ENCODE data around the gene GPSM3. TPM values are rescaled to one million over a fixed set of nuclear protein-coding genes. Genes with fewer than 3 reads are reported as not detected.
A peak's percentile ranks its signal among the peaks of the same experiment; 100 is the strongest.

Gene GPSM3
- total and polyA plus RNA-seq, 2 of the 13 experiments (the other 11 are each of a cell fraction or from before 2014, with no cell fraction given) = 0.18 to 6.2 TPM

GRCh38 chr6:32196682-32197616 lies 4.5 kb upstream of the GPSM3 start (continued):
- TF ChIP-seq, protein P1, sequence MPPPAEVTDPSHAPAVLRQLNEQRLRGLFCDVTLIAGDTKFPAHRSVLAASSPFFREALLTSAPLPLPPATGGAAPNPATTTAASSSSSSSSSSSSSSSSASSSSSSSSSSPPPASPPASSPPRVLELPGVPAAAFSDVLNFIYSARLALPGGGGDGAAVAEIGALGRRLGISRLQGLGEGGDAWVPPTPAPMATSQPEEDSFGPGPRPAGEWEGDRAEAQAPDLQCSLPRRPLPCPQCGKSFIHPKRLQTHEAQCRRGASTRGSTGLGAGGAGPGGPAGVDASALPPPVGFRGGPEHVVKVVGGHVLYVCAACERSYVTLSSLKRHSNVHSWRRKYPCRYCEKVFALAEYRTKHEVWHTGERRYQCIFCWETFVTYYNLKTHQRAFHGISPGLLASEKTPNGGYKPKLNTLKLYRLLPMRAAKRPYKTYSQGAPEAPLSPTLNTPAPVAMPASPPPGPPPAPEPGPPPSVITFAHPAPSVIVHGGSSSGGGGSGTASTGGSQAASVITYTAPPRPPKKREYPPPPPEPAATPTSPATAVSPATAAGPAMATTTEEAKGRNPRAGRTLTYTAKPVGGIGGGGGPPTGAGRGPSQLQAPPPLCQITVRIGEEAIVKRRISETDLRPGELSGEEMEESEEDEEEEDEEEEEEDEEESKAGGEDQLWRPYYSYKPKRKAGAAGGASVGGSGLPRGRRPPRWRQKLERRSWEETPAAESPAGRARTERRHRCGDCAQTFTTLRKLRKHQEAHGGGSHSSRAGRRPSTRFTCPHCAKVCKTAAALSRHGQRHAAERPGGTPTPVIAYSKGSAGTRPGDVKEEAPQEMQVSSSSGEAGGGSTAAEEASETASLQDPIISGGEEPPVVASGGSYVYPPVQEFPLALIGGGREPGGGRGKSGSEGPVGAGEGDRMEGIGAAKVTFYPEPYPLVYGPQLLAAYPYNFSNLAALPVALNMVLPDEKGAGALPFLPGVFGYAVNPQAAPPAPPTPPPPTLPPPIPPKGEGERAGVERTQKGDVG (CRISPR knock-in tag; IDR thresholded peaks at IDR 0.05; ENCODE audit: borderline replicate concordance) = peak; percentile 32; the same call in 1 of the 2 replicates
- TF ChIP-seq KDM3A (CRISPR knock-in tag; IDR thresholded peaks at IDR 0.05; ENCODE audit: low read depth) = no peak
- TF ChIP-seq ESRRA (CRISPR knock-in tag; IDR thresholded peaks at IDR 0.05; ENCODE audit: low read depth) = no peak
- 0 out of 2 replicates have a peak, but pooled peaks have one; percentile 1 for TF ChIP-seq ZNF652 (CRISPR knock-in tag; IDR thresholded peaks at IDR 0.05; ENCODE audit: borderline replicate concordance, low read depth)
- TF ChIP-seq, protein P2, sequence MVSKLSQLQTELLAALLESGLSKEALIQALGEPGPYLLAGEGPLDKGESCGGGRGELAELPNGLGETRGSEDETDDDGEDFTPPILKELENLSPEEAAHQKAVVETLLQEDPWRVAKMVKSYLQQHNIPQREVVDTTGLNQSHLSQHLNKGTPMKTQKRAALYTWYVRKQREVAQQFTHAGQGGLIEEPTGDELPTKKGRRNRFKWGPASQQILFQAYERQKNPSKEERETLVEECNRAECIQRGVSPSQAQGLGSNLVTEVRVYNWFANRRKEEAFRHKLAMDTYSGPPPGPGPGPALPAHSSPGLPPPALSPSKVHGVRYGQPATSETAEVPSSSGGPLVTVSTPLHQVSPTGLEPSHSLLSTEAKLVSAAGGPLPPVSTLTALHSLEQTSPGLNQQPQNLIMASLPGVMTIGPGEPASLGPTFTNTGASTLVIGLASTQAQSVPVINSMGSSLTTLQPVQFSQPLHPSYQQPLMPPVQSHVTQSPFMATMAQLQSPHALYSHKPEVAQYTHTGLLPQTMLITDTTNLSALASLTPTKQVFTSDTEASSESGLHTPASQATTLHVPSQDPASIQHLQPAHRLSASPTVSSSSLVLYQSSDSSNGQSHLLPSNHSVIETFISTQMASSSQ (IDR thresholded peaks at IDR 0.05; ENCODE audit: low read depth) = no peak
- TF ChIP-seq, protein P2 (CRISPR knock-in tag; IDR thresholded peaks at IDR 0.05; ENCODE audit: borderline replicate concordance) = no peak
- TF ChIP-seq ZNF547 (CRISPR knock-in tag; IDR thresholded peaks at IDR 0.05) = no peak
- TF ChIP-seq ZNF781 (CRISPR knock-in tag; IDR thresholded peaks at IDR 0.05; ENCODE audit: borderline replicate concordance, not compliant biosample characterization) = no peak
- no peak for TF ChIP-seq MAZ (IDR thresholded peaks at IDR 0.05; ENCODE audit: borderline replicate concordance, low read depth, low read length)
- TF ChIP-seq MAZ (CRISPR knock-in tag; IDR thresholded peaks at IDR 0.05; ENCODE audit: low read depth) = no peak
- TF ChIP-seq FOXA1 (IDR thresholded peaks at IDR 0.05) = no peak
- TF ChIP-seq FOXA1 (CRISPR knock-in tag; IDR thresholded peaks at IDR 0.05) = no peak
- TF ChIP-seq ZNF788 (CRISPR knock-in tag; IDR thresholded peaks at IDR 0.05; ENCODE audit: borderline replicate concordance) = 0 out of 2 replicates have a peak, but pooled peaks have one; percentile 27
- no peak for TF ChIP-seq PHB2 (IDR thresholded peaks at IDR 0.05; ENCODE audit: partially characterized antibody)
